Right cardiac atrium (tissue), 5 donors: ENCODE results near the gene IRX6. TPM values are rescaled to one million over a fixed set of nuclear protein-coding genes. Genes with fewer than 3 reads are reported as not detected.
A peak's percentile ranks its signal among the peaks of the same experiment; 100 is the strongest.

Experiments used
- ATAC-seq, 2 donors: fragments of 200-7000 bp; cut with Tn5 transposase; one replicate each; pipeline versions ENCODE4 v1.8.0 to v1.9.1; 2020; ENCODE audit warnings: moderate library complexity in 2 of 2, mild to moderate bottlenecking in 1 of 2
- DNase-seq, 3 donors: peaks; one replicate each; pipeline ENCODE4 v3.0.0-alpha.2; 2020
- H3K27ac ChIP-seq: one replicate; pipeline ENCODE4 v1.5.1; 2013; ENCODE audit warnings: mild to moderate bottlenecking, low read length, control low read depth, moderate library complexity
- H3K27me3 ChIP-seq: one replicate; pipeline ENCODE4 v1.6.1; 2013; ENCODE audit not compliant: control insufficient read depth, insufficient read depth
- H3K4me1 ChIP-seq: one replicate; pipeline ENCODE4 v1.6.1; 2013; ENCODE audit warnings: low read length; ENCODE audit not compliant: control insufficient read depth, insufficient read depth
- H3K4me3 ChIP-seq: one replicate; pipeline ENCODE4 v1.5.1; 2013; ENCODE audit warnings: low read length, control low read depth
- H3K9me3 ChIP-seq: one replicate; pipeline ENCODE4 v1.6.1; 2013; ENCODE audit warnings: low read length; ENCODE audit not compliant: control insufficient read depth
- WGBS: extraction: QIAGEN DNeasy Blood & Tissue Kit; methylation state at CpG from one replicate; pipeline ENCODE4 v1.1.7; 2013; 5-methylcytosine and 5-hydroxymethylcytosine counted together
- intact Hi-C, 4 donors: fragments of 100-400 bp; cut with DNase I; formaldehyde crosslinking; loops; one replicate each; pipeline versions ENCODE4 v1.11.0 to v1.14.0; 2022 to 2023
- polyA plus RNA-seq: library from polyadenylated mRNA; stranded (reverse); fragments of 200-250 nt; gene quantifications from one replicate; pipeline ENCODE4 v1.2.3, GENCODE V29; 2013
- total RNA-seq, 4 donors: library from RNA; stranded (reverse); fragmentation: NEBNext Ultra II Directional; extraction: Animal tissue kit (Norgen Biotek cat#: 25700); gene quantifications; one replicate each; pipeline ENCODE4 v1.2.1, GENCODE V29; 2021
- donor health status: healthy with polysubstance abuse.
- donor health status: DM: no; HTN: yes; CAD: no.
- donor health status: DM: no; HTN: no; CAD: no.
- donor health status: DM: no; HTN: yes; CAD: no; lungs with severe emphysema.
- donor health status: DM: yes; HTN: yes; CAD: no.

The IRX6 gene
- total and polyA plus RNA-seq, 5 donors, result 0.02 to 0.19 TPM; not detected in 3

DNA sequence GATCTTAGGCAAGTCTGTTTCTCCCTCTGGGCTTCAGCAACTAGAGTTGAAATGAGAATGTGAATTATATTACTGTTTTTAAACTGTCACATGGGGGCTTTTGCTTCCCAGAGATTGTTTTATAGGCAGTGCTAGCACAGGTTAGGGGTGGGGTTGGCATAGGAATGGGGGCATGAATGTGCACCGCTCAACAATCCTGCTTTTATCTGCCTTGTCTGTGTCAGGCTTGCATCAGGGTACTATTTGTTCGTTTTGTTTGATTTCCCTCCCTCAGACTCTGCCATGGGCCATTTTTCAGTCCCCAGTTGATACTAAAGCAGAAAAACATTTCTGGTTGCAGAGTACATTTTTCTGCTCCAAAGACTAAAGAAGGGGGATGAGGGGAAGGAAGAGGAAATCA, 34.6 kb upstream of the IRX6 start:
- ATAC-seq (no peak), DNase-seq (no peak)
- WGBS, result 73% methylated on average over 2 of the region's 2 CpGs
- no peaks in the 10 kb centered on the region for H3K4me1 ChIP-seq
- H3K4me3 ChIP-seq, result no peak overlapping the region
- H3K27ac ChIP-seq, result no peak overlapping the region
- intact Hi-C loops, result no loop called here
- H3K27me3 ChIP-seq, result no peaks in the 10 kb centered on the region
- no peaks in the 10 kb centered on the region for H3K9me3 ChIP-seq

DNA sequence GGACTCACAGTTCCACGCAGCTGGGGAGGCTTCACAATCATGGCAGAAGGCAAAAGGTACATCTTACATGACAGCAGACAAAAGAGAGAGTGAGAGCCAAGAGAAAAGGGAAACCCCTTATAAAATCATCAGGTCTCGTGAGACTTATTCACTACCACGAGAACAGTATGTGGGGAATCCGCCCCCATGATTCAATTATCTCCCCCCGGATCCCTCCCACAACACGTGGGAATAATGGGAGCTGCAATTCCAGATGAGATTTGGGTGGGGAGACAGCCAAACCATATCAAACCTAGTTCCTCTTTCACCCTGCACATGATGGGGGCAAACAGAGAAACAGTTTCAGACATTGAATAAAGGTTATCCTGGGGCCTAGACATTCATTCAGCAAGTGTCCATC, 32.2 kb upstream of the IRX6 start:
- DNase-seq (no peak), ATAC-seq (no peak)
- Histone ChIP-seq H3K9me3 (no peaks in the 10 kb centered on the region), H3K4me1 (no peaks in the 10 kb centered on the region), H3K27me3 (no peaks in the 10 kb centered on the region), H3K27ac (no peak overlapping the region), H3K4me3 (no peak overlapping the region)
- intact Hi-C loops, result no loop called here
- 67% methylated on average over 6 of the region's 6 CpGs for WGBS

DNA sequence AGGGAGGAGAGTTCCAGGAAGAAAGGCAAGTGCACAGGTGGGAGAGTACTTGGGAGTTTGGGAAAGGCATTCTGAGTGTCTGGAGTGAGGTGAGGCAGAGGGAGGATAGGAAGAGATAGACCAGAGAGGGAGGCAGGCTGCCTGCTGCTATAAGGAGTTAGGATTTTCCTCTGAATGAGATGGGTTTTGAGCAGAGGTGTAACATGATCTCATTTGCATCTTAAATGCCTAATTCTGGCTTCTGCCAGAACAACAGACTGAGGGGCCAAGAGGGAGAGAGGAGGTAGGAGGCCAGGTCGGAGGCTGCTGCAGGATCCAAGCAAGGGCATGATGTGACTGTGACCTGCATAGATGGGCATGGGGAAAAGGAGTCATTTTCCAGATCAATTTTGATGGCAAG, 31.5 kb upstream of the IRX6 start:
- DNase-seq, result no peak
- H3K9me3 ChIP-seq, result no peaks in the 10 kb centered on the region
- no peak for ATAC-seq
- intact Hi-C loops, result no loop called here
- H3K27ac ChIP-seq, result no peak overlapping the region
- H3K4me3 ChIP-seq, result no peak overlapping the region
- 68% methylated on average over 1 of the region's 1 CpG for WGBS
- H3K4me1 ChIP-seq, result no peaks in the 10 kb centered on the region
- H3K27me3 ChIP-seq, result no peaks in the 10 kb centered on the region

DNA sequence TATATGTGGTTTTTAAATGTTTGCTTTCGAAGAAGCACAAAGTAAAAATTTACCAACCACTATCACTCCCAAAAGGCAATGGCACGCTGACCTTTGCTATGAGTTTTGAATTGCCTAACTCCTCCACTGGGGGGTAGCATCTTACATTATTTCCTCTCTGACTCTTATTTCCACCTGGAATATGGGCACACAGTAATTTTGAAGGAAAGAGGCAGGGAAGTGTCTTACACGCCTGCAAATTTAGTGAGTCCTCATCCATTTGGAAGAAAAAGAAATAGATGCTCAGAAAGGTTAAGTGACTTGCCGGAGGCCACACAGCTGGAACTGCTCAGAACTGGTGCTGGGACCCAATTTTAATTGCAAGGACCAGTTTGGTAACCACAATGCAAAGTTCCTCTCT, 29.9 kb upstream of the IRX6 start:
- ATAC-seq, result no peak
- intact Hi-C loops, result no loop called here

DNA sequence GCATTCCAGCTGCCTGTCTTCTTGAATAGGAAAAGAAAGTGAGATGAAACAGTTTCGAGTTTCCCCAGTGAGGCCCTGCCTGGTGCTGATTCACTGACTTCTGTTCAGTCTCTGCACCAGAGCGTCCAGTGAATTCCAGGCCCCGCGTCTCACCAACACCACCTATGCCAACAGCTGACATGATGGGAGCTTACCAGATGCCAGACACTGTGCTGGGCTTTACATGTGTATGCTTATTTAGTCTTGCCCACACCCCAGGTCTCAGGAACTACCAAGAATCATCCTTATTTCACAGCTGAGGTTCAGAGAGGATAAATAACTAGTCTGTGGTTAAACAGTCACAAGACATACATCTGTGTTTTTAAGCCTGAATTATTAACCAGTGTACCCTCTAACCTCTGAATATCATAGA, 29.1 kb upstream of the IRX6 start:
- no peaks in the 10 kb centered on the region for H3K9me3 ChIP-seq
- ATAC-seq, result peak in 1 of 2 donors; percentile 45
- intact Hi-C loops, result no loop called here
- no peak overlapping the region for H3K4me3 ChIP-seq
- H3K27me3 ChIP-seq, result no peaks in the 10 kb centered on the region
- WGBS, result 29% methylated on average over 4 of the region's 4 CpGs
- no peak overlapping the region for H3K27ac ChIP-seq
- no peak for DNase-seq
- no peaks in the 10 kb centered on the region for H3K4me1 ChIP-seq

More for the DNA sequence above, 29.9 kb upstream of the IRX6 start:
- Histone ChIP-seq H3K4me1 (no peaks in the 10 kb centered on the region), H3K4me3 (no peak overlapping the region), H3K9me3 (no peaks in the 10 kb centered on the region), H3K27ac (no peak overlapping the region), H3K27me3 (no peaks in the 10 kb centered on the region)
- DNase-seq, result no peak
- 85% methylated on average over 4 of the region's 4 CpGs for WGBS

DNA sequence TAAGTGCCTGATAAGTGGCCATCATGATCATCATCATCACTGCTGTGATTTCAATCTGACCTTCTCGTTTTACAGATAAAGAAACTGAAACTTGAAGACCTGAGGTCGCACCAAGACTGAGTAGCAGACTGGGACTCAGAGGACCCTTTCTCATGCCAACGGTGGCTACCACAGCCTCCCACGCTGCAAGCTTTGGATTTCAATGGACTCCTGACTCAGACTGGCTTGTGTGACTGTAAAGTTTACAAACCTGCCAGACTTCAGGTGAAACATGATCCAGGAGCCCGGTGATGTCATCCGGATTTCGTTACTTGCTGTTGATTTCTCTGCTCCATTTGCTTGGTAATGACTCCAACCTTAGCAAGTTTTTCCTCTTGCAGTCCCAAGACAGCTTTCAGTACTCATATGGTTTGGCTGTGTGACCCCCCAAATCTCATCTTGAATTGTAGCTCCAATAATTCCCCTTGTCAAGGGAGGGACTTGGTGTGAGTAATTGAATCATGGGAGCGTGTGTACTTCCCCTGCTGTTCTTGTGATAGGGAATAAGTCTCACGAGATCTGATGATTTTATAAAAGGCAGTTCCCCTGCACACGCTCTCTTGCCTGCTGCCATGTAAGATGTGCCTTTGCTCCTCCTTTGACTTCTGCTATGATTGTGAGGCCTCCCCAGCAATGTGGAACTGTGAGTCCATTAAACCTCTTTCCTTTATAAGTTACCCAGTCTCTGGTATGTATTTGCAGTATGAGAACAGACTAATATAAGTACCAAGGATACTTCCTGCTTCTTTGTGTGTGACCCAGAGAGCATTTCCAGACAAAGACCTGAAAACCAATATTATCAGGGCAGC, 26.7 kb upstream of the IRX6 start:
- Histone ChIP-seq H3K4me1 (no peaks in the 10 kb centered on the region), H3K4me3 (no peak overlapping the region), H3K9me3 (no peaks in the 10 kb centered on the region), H3K27ac (no peak overlapping the region), H3K27me3 (no peaks in the 10 kb centered on the region)
- WGBS, result 81% methylated on average over 10 of the region's 10 CpGs
- intact Hi-C loops, result no loop called here
- ATAC-seq, result no peak
- DNase-seq, result no peak

DNA sequence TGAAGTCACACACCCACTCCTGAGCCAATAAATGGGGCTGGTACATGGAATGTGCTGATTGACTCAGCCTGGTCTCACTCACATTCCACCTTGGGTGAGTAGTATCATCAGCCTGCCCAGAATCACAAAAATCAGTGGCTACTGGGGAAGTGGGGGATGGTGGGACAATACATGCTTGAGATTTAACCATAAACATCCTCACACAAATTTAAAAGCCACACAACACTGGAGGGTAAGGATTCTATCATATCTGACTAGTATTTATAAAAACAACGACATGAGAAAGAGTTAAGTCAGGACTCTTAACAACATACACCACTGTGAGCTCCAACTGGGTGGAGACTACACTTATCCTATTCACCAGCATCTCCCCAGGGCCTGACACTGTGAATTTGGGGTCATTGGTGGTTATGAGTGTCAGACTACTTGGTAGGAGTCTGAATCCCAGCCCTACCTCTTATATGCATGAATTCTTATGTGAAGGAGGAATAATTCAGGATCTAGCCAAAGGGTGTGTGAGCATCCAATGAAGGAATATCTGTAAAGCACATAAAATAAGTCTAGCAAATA, 26.0 kb upstream of the IRX6 start:
- Histone ChIP-seq H3K27ac (no peak overlapping the region), H3K9me3 (no peaks in the 10 kb centered on the region), H3K4me3 (no peak overlapping the region), H3K27me3 (no peaks in the 10 kb centered on the region), H3K4me1 (no peaks in the 10 kb centered on the region)
- no peak for ATAC-seq
- DNase-seq, result no peak
- WGBS, result 0% methylated on average over 1 of the region's 1 CpG
- intact Hi-C loops, result no loop called here

DNA sequence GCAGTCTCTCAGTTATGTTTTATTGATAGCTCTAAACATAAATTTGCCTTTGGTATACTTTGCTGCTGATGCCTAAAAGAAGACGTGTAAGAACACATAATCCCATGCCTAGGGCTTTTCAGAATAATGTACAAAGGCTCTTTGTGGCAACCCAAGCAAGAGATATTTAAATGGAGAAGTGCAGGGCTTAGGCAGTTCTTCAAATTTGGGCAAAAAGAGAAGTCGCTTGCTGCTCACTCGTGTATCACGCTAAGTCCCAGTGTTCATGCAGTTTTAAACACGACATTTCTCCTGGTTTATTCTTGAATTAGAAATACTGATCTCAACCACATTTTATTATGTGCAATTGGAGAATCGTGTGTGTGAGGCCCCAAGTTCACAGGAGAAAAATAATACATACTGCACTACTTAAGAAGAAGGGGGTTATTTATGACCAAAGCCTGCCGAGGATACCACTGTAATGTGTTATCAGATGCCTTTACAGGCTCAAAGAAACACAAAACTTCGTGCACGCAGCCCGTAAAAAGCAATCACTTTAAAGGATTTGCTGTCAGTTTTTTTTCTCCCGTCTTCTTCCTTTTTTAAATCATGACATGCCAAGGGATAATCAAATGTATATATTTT, 22.5 kb upstream of the IRX6 start:
- intact Hi-C loops, result no loop called here
- DNase-seq (no peak), ATAC-seq (no peak)
- Histone ChIP-seq H3K27me3 (no peaks in the 10 kb centered on the region), H3K4me1 (no peaks in the 10 kb centered on the region), H3K9me3 (no peaks in the 10 kb centered on the region), H3K27ac (no peak overlapping the region), H3K4me3 (no peak overlapping the region)
- WGBS, result 66% methylated on average over 11 of the region's 11 CpGs

DNA sequence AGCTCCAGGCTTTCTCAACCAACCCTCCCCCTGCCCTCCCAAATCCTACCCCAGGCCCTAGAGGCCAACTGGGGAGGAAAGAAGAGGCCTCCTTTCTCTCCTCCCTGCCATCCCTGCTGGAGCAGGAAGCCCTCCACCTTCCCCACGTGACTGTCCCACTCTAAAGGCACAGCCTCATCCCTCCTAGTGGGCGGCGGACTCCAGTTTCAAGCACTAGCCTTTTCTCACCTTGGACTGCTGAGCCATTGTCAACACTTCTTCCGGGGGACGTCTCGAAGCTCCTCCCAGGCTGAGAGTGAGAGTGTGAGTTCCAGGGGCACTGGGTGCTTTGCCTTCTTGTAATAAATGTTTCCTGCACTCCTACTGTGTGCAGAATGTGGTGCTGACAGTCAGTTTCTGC, 21.4 kb upstream of the IRX6 start:
- H3K9me3 ChIP-seq, result no peaks in the 10 kb centered on the region
- H3K27ac ChIP-seq, result no peak overlapping the region
- H3K4me1 ChIP-seq, result no peaks in the 10 kb centered on the region
- ATAC-seq (no peak), DNase-seq (no peak)
- 25% methylated on average over 6 of the region's 6 CpGs for WGBS
- no peaks in the 10 kb centered on the region for H3K27me3 ChIP-seq
- no peak overlapping the region for H3K4me3 ChIP-seq
- intact Hi-C loops, result no loop called here

DNA sequence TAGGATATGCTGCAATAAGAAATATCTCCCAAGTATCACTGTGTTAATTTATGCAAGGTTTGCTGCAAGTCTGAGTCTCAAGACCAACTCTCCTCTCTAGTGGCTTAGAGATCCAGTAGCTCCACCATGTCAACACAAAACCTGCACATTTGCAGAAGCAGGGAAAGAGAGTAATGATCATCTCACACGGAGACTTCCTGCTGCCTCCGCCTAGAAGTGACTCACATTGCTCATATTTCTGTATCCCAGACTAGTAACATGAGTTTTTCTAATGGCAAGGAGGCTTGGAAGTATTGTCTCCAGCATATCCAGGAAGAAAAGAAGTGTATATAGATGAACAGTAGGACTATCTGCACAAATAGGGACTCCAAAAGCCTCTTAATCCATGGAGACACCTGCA, 15.0 kb upstream of the IRX6 start:
- Histone ChIP-seq H3K27me3 (no peaks in the 10 kb centered on the region), H3K9me3 (no peaks in the 10 kb centered on the region), H3K4me1 (no peaks in the 10 kb centered on the region), H3K27ac (no peak overlapping the region), H3K4me3 (no peak overlapping the region)
- no peak for DNase-seq
- intact Hi-C loops, result no loop called here
- ATAC-seq, result no peak
- WGBS, result 77% methylated on average over 2 of the region's 2 CpGs

DNA sequence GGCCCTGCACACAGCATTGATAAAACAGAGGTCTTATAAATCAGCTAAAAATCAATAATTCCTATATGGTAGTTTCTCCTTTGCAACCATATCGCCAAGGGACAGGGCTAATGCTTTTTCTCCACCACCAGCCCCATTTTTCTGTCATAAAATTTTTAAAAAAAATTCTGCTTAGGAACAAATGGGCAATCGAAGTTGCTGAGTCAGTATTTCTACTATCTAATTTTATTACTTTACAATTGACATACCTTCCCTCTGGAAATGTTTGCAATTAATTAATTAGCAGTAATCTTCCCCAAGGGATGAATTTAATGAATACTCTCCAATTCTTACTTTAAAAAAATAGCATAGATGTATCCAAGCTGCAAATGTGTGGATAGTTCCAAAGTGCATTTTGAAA, 1.7 kb upstream of the IRX6 start:
- H3K4me1 ChIP-seq, result peaks cover 2% of the 10 kb centered on the region
- H3K4me3 ChIP-seq, result no peak overlapping the region
- no peak overlapping the region for H3K27ac ChIP-seq
- DNase-seq (no peak), ATAC-seq (no peak)
- H3K9me3 ChIP-seq, result no peaks in the 10 kb centered on the region
- H3K27me3 ChIP-seq, result no peaks in the 10 kb centered on the region
- 78% methylated on average over 2 of the region's 2 CpGs for WGBS
- intact Hi-C loops, result no loop called here
